ENCODE results near the gene PDZD2.
"Not testable (repeated sequence)": the region's sequence is repeated elsewhere in the genome, so short reads cannot be mapped to it uniquely, and the experiment has no call there.

PDZD2 gene

DNA sequence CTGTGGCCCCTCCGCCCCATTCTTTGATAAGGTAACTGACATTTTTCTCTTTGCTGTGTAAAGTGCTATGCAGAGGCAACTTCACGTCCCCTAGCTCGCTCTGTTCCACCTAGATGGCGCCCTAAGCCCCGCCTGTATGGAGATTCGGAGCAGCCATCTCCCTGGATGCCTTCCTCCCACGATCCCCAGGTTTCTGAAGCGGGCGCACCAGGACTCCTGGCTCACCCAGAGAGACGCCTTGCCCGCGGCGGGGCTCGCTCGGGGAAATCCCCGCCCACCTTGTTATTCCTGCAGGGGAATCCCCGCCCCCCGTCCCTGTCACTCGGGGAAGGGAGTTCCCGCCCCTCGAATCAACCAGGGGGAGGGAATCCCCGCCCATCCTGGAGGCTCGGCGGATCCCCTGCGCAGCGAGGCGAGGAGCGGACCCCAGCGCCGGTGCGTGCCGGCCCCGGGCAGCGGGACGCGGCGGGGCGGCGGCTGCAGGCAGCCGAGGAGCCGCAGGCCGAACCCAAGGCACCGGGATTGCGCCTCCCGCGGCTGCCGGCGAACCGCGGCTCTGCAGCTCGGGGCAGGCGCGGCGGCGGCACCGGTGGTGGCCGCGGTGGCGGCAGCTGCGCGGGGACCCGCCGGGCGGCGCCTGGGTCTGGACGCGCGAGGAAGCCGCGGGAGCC is at the start of gene PDZD2:
PDZD2 (plus strand) TSS at position 384 of the 671 bp plus-strand sequence.
- H3K27me3 ChIP-seq = peaks cover 37% of the 10 kb centered on the region
- no peaks in the 10 kb centered on the region for H3K36me3 ChIP-seq
- peaks cover 5% of the 10 kb centered on the region for H3K4me1 ChIP-seq
- peaks cover 10% of the 10 kb centered on the region; the same call in 1 of the 2 replicates for H4K20me1 ChIP-seq
- H3K9ac ChIP-seq = peak within 1 kb of the TSS; percentile 64
- peak within 1 kb of the TSS; percentile 76 for H3K4me3 ChIP-seq
- peak within 1 kb of the TSS; percentile 95 for H3K4me2 ChIP-seq
- H3K9me3 ChIP-seq = no peaks in the 10 kb centered on the region
- H3K27ac ChIP-seq = 0 out of 2 replicates have a peak within 1 kb of the TSS, but pooled peaks have one; percentile 9
- TF ChIP-seq Cebpa-rat (IDR thresholded peaks at IDR 0.05) = no peak

DNA sequence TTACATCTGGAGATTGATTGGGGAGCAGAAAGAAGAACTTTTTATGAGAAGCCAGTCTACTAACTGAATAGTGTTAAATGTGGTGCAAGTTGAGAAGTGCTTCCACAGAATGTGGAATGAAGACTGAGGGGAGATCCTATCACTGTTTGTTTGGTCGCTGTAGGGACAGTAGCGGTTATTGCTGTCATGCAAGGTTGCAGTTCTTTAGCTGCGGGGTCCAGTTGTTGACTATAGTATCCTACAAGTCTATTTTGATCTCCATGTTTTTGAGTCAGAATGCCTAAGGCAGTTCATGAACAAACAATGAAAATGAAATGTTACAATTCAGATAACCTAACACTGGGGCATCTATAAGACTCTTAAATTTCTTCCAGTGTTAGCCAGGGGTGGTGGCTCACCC is 45.3 kb upstream of the PDZD2 start:
- Histone ChIP-seq H4K20me1 (no peaks in the 10 kb centered on the region), H3K27me3 (no peaks in the 10 kb centered on the region), H3K4me3 (no peak overlapping the region), H3K36me3 (no peaks in the 10 kb centered on the region), H3K4me1 (no peaks in the 10 kb centered on the region), H3K9ac (no peak overlapping the region), H3K4me2 (no peak overlapping the region), H3K9me3 (no peaks in the 10 kb centered on the region), H3K27ac (no peak overlapping the region)
- TF ChIP-seq Cebpa-rat (IDR thresholded peaks at IDR 0.05) = no peak

DNA sequence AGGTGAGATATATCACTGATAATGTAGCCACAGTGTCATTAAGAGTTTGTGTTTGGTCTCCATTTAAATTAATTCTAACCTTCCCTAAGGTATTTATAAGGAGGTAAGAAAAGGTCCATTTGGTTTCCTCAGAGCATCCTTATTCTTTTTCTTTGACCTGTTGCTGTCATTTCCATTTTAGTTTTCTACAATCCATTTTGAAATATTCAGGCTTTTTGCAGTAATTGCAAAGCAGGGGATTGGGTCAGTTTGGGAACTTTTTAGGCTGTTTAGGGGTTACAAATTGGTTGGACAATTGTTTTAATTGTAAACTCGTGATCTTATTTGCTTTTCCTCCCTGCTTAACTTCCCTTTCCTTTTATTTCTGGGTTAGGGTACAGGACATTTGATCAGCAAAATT is 42.6 kb upstream of the PDZD2 start:
- no peaks in the 10 kb centered on the region for H3K36me3 ChIP-seq
- H3K9me3 ChIP-seq = no peaks in the 10 kb centered on the region
- H3K9ac ChIP-seq = no peak overlapping the region
- no peak overlapping the region for H3K27ac ChIP-seq
- no peak for TF ChIP-seq Cebpa-rat (IDR thresholded peaks at IDR 0.05)
- no peaks in the 10 kb centered on the region for H3K27me3 ChIP-seq
- H3K4me2 ChIP-seq = no peak overlapping the region
- H3K4me1 ChIP-seq = no peaks in the 10 kb centered on the region
- H3K4me3 ChIP-seq = no peak overlapping the region
- H4K20me1 ChIP-seq = no peaks in the 10 kb centered on the region

DNA sequence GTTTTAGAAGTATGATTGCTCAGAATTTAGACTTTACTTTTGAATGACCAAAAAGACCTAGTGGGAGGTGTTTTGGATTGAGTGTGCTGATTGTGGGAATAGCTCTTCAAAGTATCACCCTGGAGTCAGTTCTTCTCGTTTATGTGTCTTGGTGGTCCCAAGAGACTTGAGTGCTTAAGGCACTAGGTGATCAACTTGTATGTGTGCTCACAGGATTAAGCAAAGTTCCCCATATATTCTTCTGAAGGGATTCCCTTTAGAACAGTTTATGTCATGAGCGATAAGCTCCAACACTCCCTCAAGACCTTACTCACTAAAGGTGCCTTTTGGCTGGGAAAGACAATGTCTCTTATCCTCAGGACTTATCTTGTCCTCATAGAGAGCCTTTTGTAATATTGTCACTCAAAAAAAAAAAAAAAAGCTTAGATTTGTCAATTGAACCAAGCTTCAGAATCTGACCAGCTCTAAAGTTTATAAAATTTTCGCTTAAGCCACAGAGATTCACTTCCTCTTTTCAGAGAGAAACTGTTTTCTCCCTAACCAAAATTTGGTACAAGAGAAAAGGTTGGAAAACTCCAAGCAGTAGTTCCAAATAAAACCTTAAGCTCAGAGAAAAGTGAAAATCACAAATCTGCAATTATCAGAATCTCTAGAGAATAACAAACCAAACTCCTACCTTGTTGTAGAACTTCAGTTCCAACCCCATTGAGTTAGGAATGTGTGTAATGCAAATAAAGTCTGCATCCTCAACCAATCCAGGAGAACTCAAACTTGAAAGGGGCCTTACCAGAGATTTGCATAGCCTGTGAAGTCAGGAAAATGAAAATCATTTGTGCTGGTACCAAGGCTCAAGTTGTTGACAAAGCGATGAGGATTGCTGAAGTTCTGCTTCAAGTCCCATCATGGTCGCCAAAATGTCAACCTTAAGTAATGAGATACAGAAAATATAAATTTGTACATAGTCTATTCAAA is 40.0 kb upstream of the PDZD2 start:
- Histone ChIP-seq H3K4me3 (no peak overlapping the region), H3K27ac (no peak overlapping the region), H3K4me2 (no peak overlapping the region), H3K27me3 (no peaks in the 10 kb centered on the region), H3K4me1 (no peaks in the 10 kb centered on the region), H3K9me3 (no peaks in the 10 kb centered on the region), H4K20me1 (no peaks in the 10 kb centered on the region), H3K9ac (no peak overlapping the region), H3K36me3 (no peaks in the 10 kb centered on the region)
- no peak for TF ChIP-seq Cebpa-rat (IDR thresholded peaks at IDR 0.05)

DNA sequence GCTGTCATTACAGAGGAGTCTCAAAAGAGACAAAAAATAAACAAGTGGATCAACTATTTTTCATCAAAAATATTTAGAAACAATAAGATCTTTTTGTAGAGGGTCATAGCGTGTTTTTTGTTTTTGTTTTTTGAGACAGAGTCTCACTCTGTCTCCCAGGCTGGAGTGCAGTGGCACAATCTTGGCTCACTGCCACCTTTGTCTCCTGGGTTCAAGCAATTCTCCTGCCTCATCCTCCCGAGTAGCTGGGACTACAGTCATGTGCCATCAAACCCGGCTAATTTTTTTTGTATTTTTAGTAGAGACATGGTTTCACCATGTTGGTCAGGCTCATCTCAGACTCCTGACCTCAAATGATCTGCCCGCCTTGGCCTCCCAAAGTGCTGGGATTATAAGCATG is 36.6 kb upstream of the PDZD2 start:
- not testable (repeated sequence) for H3K9me3 ChIP-seq, H3K36me3 ChIP-seq, H3K9ac ChIP-seq, H3K4me1 ChIP-seq, H3K27ac ChIP-seq, H3K4me3 ChIP-seq, H4K20me1 ChIP-seq, H3K27me3 ChIP-seq, H3K4me2 ChIP-seq

DNA sequence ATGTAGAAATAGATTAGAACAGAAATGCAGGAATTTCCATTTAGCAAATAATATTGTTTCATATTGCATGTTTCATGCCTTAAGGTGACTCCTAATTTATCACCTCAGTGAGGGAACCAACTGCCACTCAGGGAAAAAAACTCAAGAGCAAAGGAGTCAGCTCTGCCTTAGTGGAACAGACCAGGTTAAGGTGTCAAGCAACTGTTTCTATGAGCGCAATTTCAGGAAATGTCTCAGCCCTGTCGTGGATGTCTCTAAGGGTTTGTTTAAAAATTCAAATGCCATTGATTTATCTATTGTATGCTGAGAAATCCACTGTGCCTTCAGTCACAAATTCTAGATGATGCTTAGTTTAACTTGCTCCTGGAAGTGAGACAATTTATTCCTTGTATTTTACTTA is 34.7 kb upstream of the PDZD2 start:
- no peak overlapping the region for H3K27ac ChIP-seq
- H3K4me3 ChIP-seq = no peak overlapping the region
- no peaks in the 10 kb centered on the region for H3K36me3 ChIP-seq
- no peaks in the 10 kb centered on the region for H3K27me3 ChIP-seq
- TF ChIP-seq Cebpa-rat (IDR thresholded peaks at IDR 0.05) = no peak
- H3K4me1 ChIP-seq = no peaks in the 10 kb centered on the region
- no peak overlapping the region for H3K4me2 ChIP-seq
- no peak overlapping the region for H3K9ac ChIP-seq
- H3K9me3 ChIP-seq = no peaks in the 10 kb centered on the region; the same call in 1 of the 2 replicates
- H4K20me1 ChIP-seq = no peaks in the 10 kb centered on the region

DNA sequence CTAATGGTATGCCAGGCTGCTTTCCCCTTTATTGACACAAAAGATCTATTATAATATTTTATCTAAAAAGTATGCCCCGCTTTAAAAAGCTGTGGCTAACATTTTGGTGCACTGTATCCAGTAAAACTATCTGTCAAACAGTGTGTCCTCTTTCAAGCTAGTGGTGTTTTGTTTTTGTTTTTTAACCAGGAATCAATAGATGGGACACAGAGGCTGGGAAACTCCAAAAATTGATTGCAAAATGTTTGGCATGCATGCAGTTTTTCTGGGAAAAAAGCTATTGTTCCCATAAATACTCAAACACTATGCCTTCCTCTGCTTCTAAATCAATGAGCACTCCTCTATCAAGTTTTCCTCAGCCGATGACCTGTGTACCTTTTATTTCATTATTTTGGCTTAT is 34.3 kb upstream of the PDZD2 start:
- Histone ChIP-seq H3K4me2 (no peak overlapping the region), H4K20me1 (no peaks in the 10 kb centered on the region), H3K27ac (no peak overlapping the region), H3K4me1 (no peaks in the 10 kb centered on the region), H3K36me3 (no peaks in the 10 kb centered on the region), H3K9me3 (no peaks in the 10 kb centered on the region; the same call in 1 of the 2 replicates), H3K27me3 (no peaks in the 10 kb centered on the region), H3K4me3 (no peak overlapping the region), H3K9ac (no peak overlapping the region)
- no peak for TF ChIP-seq Cebpa-rat (IDR thresholded peaks at IDR 0.05)

DNA sequence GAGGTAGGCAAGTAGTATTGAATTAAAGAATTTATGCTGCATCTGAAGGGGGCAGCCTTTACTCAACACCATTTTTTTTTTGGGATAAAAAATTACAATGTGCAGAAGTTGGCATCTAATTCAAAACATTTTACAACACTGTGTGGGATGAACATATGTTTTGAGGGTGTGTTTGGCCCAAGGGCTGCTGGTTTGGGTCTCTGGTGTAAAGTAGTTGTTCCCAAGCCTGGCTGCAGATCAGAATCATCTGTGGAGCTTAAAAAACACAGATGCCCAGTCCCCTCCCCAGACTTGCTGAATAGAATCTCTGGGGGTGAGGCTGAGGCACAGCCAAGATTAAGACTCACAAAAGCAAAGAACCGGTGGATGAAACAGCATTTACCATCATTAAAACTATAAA is 33.0 kb upstream of the PDZD2 start:
- Histone ChIP-seq H3K4me2 (no peak overlapping the region), H4K20me1 (no peaks in the 10 kb centered on the region), H3K36me3 (no peaks in the 10 kb centered on the region), H3K27ac (no peak overlapping the region), H3K9me3 (no peaks in the 10 kb centered on the region; the same call in 1 of the 2 replicates), H3K9ac (no peak overlapping the region), H3K4me1 (no peaks in the 10 kb centered on the region), H3K4me3 (no peak overlapping the region), H3K27me3 (no peaks in the 10 kb centered on the region)
- TF ChIP-seq Cebpa-rat (IDR thresholded peaks at IDR 0.05) = no peak

DNA sequence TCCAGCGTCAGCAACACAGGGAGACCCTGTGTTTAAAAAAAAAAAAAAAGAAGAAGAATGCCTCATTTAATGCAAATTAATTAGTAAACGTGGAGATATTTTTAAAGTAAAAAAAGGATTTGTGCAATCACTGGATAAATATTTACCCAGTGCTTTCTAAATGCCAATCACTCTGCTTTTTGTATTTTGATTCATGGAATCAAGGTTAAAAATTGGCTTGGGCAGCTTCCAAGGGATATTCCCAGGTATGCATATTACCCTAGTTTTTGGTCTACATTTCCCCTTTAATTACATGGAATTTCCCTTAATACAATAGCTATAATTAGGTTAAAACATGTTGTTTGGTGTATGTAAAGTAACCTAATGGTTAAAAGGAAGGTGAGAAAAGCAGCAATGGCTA is 31.4 kb upstream of the PDZD2 start:
- no peak overlapping the region for H3K4me3 ChIP-seq
- H3K4me2 ChIP-seq = no peak overlapping the region
- no peak for TF ChIP-seq Cebpa-rat (IDR thresholded peaks at IDR 0.05)
- H4K20me1 ChIP-seq = no peaks in the 10 kb centered on the region
- no peaks in the 10 kb centered on the region for H3K27me3 ChIP-seq
- no peak overlapping the region for H3K27ac ChIP-seq
- H3K36me3 ChIP-seq = no peaks in the 10 kb centered on the region
- H3K4me1 ChIP-seq = no peaks in the 10 kb centered on the region
- no peaks in the 10 kb centered on the region; the same call in 1 of the 2 replicates for H3K9me3 ChIP-seq
- H3K9ac ChIP-seq = no peak overlapping the region

DNA sequence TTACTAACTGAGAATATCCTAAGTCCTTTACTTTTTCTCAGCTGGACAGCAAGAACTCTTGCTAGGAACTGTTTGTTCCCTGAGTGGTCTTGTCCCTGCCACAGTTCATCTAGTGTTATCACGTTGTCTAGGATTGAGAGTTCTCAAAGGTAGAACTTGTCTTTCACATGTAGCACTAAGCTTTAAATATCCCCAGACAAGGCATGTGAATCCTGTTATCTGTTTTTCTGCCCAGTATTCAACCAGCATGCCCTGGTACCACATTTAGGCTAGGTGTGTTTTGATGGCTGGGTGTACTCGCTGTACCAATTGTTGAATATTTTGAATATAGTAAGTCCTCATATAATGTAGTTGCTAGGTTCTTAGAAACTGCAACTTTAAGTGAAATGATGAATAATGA is 27.9 kb upstream of the PDZD2 start:
- 0 out of 2 replicates have a peak, but pooled peaks cover 6% of the 10 kb centered on the region for H3K4me1 ChIP-seq
- H3K27ac ChIP-seq = no peak overlapping the region
- no peak overlapping the region for H3K9ac ChIP-seq
- no peaks in the 10 kb centered on the region for H4K20me1 ChIP-seq
- TF ChIP-seq Cebpa-rat (IDR thresholded peaks at IDR 0.05) = no peak
- H3K4me2 ChIP-seq = no peak overlapping the region
- H3K9me3 ChIP-seq = no peaks in the 10 kb centered on the region; the same call in 1 of the 2 replicates
- no peaks in the 10 kb centered on the region for H3K27me3 ChIP-seq
- H3K36me3 ChIP-seq = no peaks in the 10 kb centered on the region
- H3K4me3 ChIP-seq = no peak overlapping the region
